SK-N-SH (cell line): ENCODE results near the gene PRAME.

Experiments
- ELF1 ChIP-seq: IDR thresholded peaks from 2 replicates; pipeline ENCODE4 v1.4.0; 2012
- EP300 ChIP-seq, 2 experiments: IDR thresholded peaks; 2 replicates each; pipeline versions ENCODE4 v1.4.0 to v1.6.1; 2012; ENCODE audit warnings: borderline replicate concordance in 1 of 2, low read depth in 1 of 2, low read length in 1 of 2
- EZH2phosphoT487 ChIP-seq: fragments of 200-600 bp; sonication (generic); IDR thresholded peaks from 2 replicates; pipeline ENCODE4 v1.6.1; 2017; ENCODE audit warnings: low read depth, mixed run types, mild to moderate bottlenecking, antibody characterized with exemption, moderate library complexity, borderline replicate concordance
- MXI1 ChIP-seq: IDR thresholded peaks from 2 replicates; pipeline ENCODE4 v1.6.1; 2012; ENCODE audit warnings: mild to moderate bottlenecking, low read depth, low read length, improper control_type of control experiment
- NFIC ChIP-seq: IDR thresholded peaks from 2 replicates; pipeline ENCODE4 v1.4.0; 2012; ENCODE audit warnings: borderline replicate concordance
- NRF1 ChIP-seq: IDR thresholded peaks from 2 replicates; pipeline ENCODE4 v1.6.1; 2012; ENCODE audit warnings: low read depth, mild to moderate bottlenecking, low read length
- POLR2AphosphoS5 ChIP-seq: IDR thresholded peaks from 2 replicates; pipeline ENCODE4 v1.6.1; 2012; ENCODE audit warnings: low read depth, low read length
- RCOR1 ChIP-seq: fragments of 150-350 bp; IDR thresholded peaks from 2 replicates; pipeline ENCODE4 v1.6.1; 2017; ENCODE audit warnings: antibody characterized with exemption, low read length
- SMC3 ChIP-seq: IDR thresholded peaks from 2 replicates; pipeline ENCODE4 v1.6.1; 2012; ENCODE audit warnings: low read depth, low read length, improper control_type of control experiment
- TAF1 ChIP-seq: IDR thresholded peaks from 2 replicates; pipeline ENCODE4 v1.6.1; 2012; ENCODE audit warnings: low read depth, mild to moderate bottlenecking, low read length, moderate library complexity, borderline replicate concordance
- TF ChIP-seq, protein P1 (sequence below): IDR thresholded peaks from 2 replicates; pipeline ENCODE4 v1.4.0; 2012; ENCODE audit warnings: low read depth, borderline replicate concordance
- TF ChIP-seq, protein P2 (sequence below): fragments of 200-600 bp; sonication (generic); IDR thresholded peaks from 2 replicates; pipeline ENCODE4 v1.6.1; 2017; ENCODE audit warnings: antibody characterized with exemption, mild to moderate bottlenecking, moderate library complexity
- TF ChIP-seq, protein P3 (sequence below): fragments of 150-350 bp; IDR thresholded peaks from 2 replicates; pipeline ENCODE4 v1.6.1; 2017; ENCODE audit warnings: antibody characterized with exemption, low read length, low read depth, borderline replicate concordance
- TF ChIP-seq, protein P4 (sequence below): IDR thresholded peaks from 2 replicates; pipeline ENCODE4 v1.6.1; 2012; ENCODE audit warnings: mild to moderate bottlenecking, low read depth, low read length, moderate library complexity

DNA sequence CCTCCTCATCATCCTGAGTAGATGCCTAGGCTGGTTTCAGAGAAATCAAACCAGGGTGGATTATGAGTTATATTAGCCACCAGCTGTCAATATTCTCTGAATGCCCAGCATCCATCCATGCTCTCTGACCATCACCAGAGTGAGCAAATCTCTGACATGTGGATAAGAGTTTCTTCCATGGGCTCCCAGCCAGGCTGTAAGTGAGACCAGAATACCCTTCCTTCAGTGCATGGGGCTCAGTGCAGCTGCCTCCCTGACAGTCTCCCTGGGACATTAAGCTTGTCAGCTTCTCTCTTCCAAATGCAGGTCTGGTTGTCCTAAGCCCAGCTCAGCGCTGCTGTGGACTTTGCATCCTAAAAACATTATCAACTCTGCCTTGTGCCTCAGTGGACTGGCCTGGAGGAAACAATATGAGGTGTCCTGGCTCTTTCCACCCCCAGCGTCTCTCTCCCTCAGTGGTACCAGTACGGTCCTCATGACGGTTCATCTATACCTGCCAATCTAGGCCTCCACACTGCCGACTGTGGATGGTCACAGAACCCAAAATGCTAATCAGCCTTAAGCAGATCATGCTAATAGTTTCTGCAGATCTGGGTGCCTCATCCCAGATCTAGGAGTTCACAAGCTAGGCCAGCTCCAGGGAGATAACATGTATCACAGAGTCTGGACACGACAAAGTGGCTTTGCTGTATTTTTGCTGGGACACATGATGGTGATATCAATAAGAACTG is 41.6 kb upstream of the PRAME start:
- TF ChIP-seq, protein P1, sequence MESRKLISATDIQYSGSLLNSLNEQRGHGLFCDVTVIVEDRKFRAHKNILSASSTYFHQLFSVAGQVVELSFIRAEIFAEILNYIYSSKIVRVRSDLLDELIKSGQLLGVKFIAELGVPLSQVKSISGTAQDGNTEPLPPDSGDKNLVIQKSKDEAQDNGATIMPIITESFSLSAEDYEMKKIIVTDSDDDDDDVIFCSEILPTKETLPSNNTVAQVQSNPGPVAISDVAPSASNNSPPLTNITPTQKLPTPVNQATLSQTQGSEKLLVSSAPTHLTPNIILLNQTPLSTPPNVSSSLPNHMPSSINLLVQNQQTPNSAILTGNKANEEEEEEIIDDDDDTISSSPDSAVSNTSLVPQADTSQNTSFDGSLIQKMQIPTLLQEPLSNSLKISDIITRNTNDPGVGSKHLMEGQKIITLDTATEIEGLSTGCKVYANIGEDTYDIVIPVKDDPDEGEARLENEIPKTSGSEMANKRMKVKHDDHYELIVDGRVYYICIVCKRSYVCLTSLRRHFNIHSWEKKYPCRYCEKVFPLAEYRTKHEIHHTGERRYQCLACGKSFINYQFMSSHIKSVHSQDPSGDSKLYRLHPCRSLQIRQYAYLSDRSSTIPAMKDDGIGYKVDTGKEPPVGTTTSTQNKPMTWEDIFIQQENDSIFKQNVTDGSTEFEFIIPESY: no peak
- TF ChIP-seq, protein P2, sequence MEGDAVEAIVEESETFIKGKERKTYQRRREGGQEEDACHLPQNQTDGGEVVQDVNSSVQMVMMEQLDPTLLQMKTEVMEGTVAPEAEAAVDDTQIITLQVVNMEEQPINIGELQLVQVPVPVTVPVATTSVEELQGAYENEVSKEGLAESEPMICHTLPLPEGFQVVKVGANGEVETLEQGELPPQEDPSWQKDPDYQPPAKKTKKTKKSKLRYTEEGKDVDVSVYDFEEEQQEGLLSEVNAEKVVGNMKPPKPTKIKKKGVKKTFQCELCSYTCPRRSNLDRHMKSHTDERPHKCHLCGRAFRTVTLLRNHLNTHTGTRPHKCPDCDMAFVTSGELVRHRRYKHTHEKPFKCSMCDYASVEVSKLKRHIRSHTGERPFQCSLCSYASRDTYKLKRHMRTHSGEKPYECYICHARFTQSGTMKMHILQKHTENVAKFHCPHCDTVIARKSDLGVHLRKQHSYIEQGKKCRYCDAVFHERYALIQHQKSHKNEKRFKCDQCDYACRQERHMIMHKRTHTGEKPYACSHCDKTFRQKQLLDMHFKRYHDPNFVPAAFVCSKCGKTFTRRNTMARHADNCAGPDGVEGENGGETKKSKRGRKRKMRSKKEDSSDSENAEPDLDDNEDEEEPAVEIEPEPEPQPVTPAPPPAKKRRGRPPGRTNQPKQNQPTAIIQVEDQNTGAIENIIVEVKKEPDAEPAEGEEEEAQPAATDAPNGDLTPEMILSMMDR: no peak
- TF ChIP-seq POLR2AphosphoS5 (no peak), TAF1 (no peak), EP300 (IDR thresholded peaks at IDR 0.05; ENCODE audit: borderline replicate concordance in 1 of 2, low read depth in 1 of 2, low read length in 1 of 2) (no peak), SMC3 (no peak), EZH2phosphoT487 (no peak), NFIC (no peak), NRF1 (no peak), MXI1 (no peak), RCOR1 (no peak), ELF1 (no peak)
- TF ChIP-seq, protein P3, sequence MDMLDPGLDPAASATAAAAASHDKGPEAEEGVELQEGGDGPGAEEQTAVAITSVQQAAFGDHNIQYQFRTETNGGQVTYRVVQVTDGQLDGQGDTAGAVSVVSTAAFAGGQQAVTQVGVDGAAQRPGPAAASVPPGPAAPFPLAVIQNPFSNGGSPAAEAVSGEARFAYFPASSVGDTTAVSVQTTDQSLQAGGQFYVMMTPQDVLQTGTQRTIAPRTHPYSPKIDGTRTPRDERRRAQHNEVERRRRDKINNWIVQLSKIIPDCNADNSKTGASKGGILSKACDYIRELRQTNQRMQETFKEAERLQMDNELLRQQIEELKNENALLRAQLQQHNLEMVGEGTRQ: no peak
- TF ChIP-seq, protein P4, sequence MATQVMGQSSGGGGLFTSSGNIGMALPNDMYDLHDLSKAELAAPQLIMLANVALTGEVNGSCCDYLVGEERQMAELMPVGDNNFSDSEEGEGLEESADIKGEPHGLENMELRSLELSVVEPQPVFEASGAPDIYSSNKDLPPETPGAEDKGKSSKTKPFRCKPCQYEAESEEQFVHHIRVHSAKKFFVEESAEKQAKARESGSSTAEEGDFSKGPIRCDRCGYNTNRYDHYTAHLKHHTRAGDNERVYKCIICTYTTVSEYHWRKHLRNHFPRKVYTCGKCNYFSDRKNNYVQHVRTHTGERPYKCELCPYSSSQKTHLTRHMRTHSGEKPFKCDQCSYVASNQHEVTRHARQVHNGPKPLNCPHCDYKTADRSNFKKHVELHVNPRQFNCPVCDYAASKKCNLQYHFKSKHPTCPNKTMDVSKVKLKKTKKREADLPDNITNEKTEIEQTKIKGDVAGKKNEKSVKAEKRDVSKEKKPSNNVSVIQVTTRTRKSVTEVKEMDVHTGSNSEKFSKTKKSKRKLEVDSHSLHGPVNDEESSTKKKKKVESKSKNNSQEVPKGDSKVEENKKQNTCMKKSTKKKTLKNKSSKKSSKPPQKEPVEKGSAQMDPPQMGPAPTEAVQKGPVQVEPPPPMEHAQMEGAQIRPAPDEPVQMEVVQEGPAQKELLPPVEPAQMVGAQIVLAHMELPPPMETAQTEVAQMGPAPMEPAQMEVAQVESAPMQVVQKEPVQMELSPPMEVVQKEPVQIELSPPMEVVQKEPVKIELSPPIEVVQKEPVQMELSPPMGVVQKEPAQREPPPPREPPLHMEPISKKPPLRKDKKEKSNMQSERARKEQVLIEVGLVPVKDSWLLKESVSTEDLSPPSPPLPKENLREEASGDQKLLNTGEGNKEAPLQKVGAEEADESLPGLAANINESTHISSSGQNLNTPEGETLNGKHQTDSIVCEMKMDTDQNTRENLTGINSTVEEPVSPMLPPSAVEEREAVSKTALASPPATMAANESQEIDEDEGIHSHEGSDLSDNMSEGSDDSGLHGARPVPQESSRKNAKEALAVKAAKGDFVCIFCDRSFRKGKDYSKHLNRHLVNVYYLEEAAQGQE: no peak
